ENCODE measurements around the gene ZBTB11. TPM values are rescaled to one million over a fixed set of nuclear protein-coding genes. Genes with fewer than 3 reads are reported as not detected.
"Not testable (repeated sequence)": the region's sequence is repeated elsewhere in the genome, so short reads cannot be mapped to it uniquely, and the experiment has no call there.

ZBTB11 gene
- total and polyA plus RNA-seq, 10 of the 15 experiments (the other 5 are each of a cell fraction or from before 2014, with no cell fraction given), result 3.5 to 25.7 (median 18.0) TPM

DNA sequence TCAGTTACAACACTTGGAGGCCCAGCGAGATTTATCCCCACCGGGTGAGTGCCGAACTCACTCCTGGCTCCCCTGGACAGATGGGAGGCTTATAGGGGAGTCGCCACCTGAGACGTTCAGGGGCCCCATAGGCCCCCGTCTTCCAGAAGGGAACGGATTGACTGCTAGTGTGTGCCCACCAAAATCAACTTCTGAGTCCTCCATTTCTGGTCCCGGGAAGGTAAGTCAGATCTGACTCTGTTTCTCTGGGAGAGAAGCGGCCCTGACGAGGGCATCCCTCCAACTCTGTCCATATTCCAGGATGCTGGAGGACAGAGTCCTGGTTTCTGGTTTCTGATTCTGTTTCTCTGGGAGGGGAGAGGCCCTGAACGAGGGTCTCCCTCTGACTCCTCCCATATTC, 44.3 kb downstream of the ZBTB11 start:
- WGBS (ENCODE audit: insufficient coverage, insufficient replicate concordance, low lambda C conversion rate, missing lambda C conversion rate), result 48% methylated on average over 11 of the region's 11 CpGs
- FAIRE-seq, result no peak
- BruUV-seq (replicated peaks), result no TSS peak

DNA sequence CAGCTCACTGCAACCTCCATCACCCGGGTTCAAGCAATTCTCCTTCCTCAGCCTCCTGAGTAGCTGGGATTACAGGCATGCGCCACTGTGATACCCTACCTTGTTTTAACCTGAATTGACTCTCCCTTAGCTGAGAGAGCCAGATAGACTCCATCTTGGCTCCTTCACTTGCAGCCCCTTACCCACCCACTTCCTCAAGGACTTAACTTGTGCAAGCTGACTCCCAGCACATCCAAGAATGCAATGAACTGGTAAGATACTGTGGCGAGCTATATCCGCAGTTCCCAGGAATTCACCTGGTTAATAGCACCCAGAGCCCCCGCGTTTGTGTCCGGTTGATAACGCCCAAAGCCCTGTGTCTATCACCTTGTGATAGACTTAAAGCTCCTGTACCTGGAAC, 45.0 kb downstream of the ZBTB11 start:
- in situ Hi-C loops (cut with MboI); FAIRE-seq: not testable (repeated sequence)
- SMC1A ChIA-PET (ENCODE audit: uncharacterized antibody, unreplicated experiment), result interaction anchor here (0.7 kb wide), 1 partner anchor 58 kb away, joined by 3 read pairs; no protein-coding TSS in a partner anchor

More for the DNA sequence above, 44.3 kb downstream of the ZBTB11 start:
- Histone ChIP-seq H3K36me3 (ENCODE audit: control insufficient read depth in 2 of 2, insufficient read depth in 2 of 2, low read length in 1 of 2) (no peaks in the 10 kb centered on the region), H3K9me3 (replicated peaks; ENCODE audit: control insufficient read depth, insufficient read depth, low read length) (no peaks in the 10 kb centered on the region), H4K20me1 (ENCODE audit: control insufficient read depth, insufficient read depth) (no peaks in the 10 kb centered on the region), H3K4me1 (ENCODE audit: control insufficient read depth, insufficient read depth, low read length) (no peaks in the 10 kb centered on the region; the same call in 1 of the 2 replicates), H3K4me3 (no peak overlapping the region), H3K79me2 (ENCODE audit: control insufficient read depth, insufficient read depth, low read length) (no peaks in the 10 kb centered on the region), H3K4me2 (ENCODE audit: control insufficient read depth, insufficient read depth) (no peak overlapping the region), H2AFZ (ENCODE audit: control insufficient read depth, low read depth, low read length) (no peak overlapping the region), H3K27ac (ENCODE audit: control insufficient read depth, insufficient read depth) (no peak overlapping the region), H3K9ac (ENCODE audit: control insufficient read depth, insufficient read depth, low read length) (no peak overlapping the region), H3K27me3 (replicated peaks in 1 of 2; ENCODE audit: control insufficient read depth in 2 of 2, insufficient read depth in 2 of 2, low read length in 1 of 2) (no peaks in the 10 kb centered on the region; a peak in 1 of 4 replicates)
- TF ChIP-seq PAX5 (IDR thresholded peaks at IDR 0.05; ENCODE audit: borderline replicate concordance, low read depth, low read length) (no peak), PAX8 (IDR thresholded peaks at IDR 0.05) (no peak), ZNF217 (IDR thresholded peaks at IDR 0.05) (no peak), MYB (IDR thresholded peaks at IDR 0.05; ENCODE audit: borderline replicate concordance, low read depth, low read length) (no peak), HDAC6 (IDR thresholded peaks at IDR 0.05; ENCODE audit: unreplicated experiment) (no peak), BMI1 (IDR thresholded peaks at IDR 0.05; ENCODE audit: borderline replicate concordance) (no peak), BCL11A (IDR thresholded peaks at IDR 0.05; ENCODE audit: low read depth, low read length) (no peak)
- TF ChIP-seq, protein P1, sequence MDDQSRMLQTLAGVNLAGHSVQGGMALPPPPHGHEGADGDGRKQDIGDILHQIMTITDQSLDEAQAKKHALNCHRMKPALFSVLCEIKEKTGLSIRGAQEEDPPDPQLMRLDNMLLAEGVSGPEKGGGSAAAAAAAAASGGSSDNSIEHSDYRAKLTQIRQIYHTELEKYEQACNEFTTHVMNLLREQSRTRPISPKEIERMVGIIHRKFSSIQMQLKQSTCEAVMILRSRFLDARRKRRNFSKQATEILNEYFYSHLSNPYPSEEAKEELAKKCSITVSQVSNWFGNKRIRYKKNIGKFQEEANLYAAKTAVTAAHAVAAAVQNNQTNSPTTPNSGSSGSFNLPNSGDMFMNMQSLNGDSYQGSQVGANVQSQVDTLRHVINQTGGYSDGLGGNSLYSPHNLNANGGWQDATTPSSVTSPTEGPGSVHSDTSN (IDR thresholded peaks at IDR 0.05; ENCODE audit: insufficient replicate concordance, low read depth, low read length), result no peak
- intact Hi-C loops (cut with micrococcal nuclease; ENCODE audit: unreplicated experiment) (no loop called here), in situ Hi-C loops (cut with MboI) (no loop called here)
- no peak for ATAC-seq
- no peak for DNase-seq (ENCODE audit: low read depth, low spot score)
- RAD21 ChIA-PET (ENCODE audit: unreplicated experiment), result interaction anchor here (1.3 kb wide), 2 partner anchors 55 to 59 kb away, joined by 3 to 5 read pairs; partner anchors contain the start of gene PCNP
- SMC1A ChIA-PET (ENCODE audit: uncharacterized antibody, unreplicated experiment), result no interaction called here
- POLR2A ChIA-PET, result interaction anchor here (0.6 kb wide), 1 partner anchor 443 kb away, joined by 7 read pairs; no protein-coding TSS in a partner anchor
- CTCF ChIA-PET, result no interaction called here

More for the DNA sequence above, 45.0 kb downstream of the ZBTB11 start:
- DNase-seq (ENCODE audit: low read depth, low spot score); H3K79me2 ChIP-seq (ENCODE audit: control insufficient read depth, insufficient read depth, low read length); BruUV-seq (replicated peaks); H2AFZ ChIP-seq (ENCODE audit: control insufficient read depth, low read depth, low read length); H3K36me3 ChIP-seq (ENCODE audit: control insufficient read depth in 2 of 2, insufficient read depth in 2 of 2, low read length in 1 of 2); intact Hi-C loops (cut with micrococcal nuclease; ENCODE audit: unreplicated experiment); H3K27ac ChIP-seq (ENCODE audit: control insufficient read depth, insufficient read depth); H3K27me3 ChIP-seq (replicated peaks in 1 of 2; ENCODE audit: control insufficient read depth in 2 of 2, insufficient read depth in 2 of 2, low read length in 1 of 2); POLR2A ChIA-PET; H3K4me2 ChIP-seq (ENCODE audit: control insufficient read depth, insufficient read depth); H4K20me1 ChIP-seq (ENCODE audit: control insufficient read depth, insufficient read depth); H3K4me1 ChIP-seq (ENCODE audit: control insufficient read depth, insufficient read depth, low read length); H3K9me3 ChIP-seq (replicated peaks; ENCODE audit: control insufficient read depth, insufficient read depth, low read length); H3K9ac ChIP-seq (ENCODE audit: control insufficient read depth, insufficient read depth, low read length); ATAC-seq; H3K4me3 ChIP-seq: not testable (repeated sequence)
- WGBS (ENCODE audit: insufficient coverage, insufficient replicate concordance, low lambda C conversion rate, missing lambda C conversion rate), result 78% methylated on average over 8 of the region's 8 CpGs
- ChIA-PET RAD21 (ENCODE audit: unreplicated experiment) (interaction anchor here (1.3 kb wide), 2 partner anchors 55 to 58 kb away, joined by 3 to 5 read pairs; partner anchors contain the start of gene PCNP), CTCF (interaction anchor here (0.6 kb wide), 1 partner anchor 556 kb away, joined by 3 read pairs; no protein-coding TSS in a partner anchor)
